GM12864 (cell line): ENCODE data around the gene TRRAP.

Experiments used
- DNase-seq: peaks from one replicate; pipeline ENCODE4 v3.0.0-alpha.2; 2011; ENCODE audit warnings: low read depth
- H3K4me3 ChIP-seq: 2 replicates; pipeline ENCODE4 v1.5.1; 2011; ENCODE audit warnings: mild to moderate bottlenecking, low read depth, low read length, control low read depth
- CTCF ChIP-seq: IDR thresholded peaks from 2 replicates; pipeline ENCODE4 v1.5.1; 2011; ENCODE audit warnings: low read depth, mild to moderate bottlenecking, moderate library complexity, low read length, control low read depth, inconsistent platforms; ENCODE audit errors: missing control alignments

Gene TRRAP

DNA sequence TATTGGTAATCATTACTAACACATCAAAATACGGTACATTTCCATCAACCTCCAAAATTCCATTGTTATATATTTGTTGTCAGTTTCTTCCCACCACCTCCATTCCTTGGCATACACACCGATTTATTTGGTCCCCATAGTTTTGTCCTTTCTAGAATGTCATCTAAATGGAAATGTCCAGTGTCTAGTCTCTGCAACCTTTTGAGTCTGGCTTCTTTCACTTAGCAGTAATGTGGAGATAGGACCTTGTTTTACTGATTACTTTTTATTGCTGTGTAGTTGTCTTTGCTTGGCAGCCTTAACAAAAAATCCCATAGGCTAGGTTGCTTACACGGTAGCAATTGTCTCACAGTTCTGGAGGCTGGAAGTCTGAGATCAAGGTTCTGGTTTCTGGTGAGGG lies 22.5 kb downstream of the TRRAP start:
- DNase-seq, result no peak
- TF ChIP-seq CTCF, result no peak
- H3K4me3 ChIP-seq, result no peak overlapping the region

DNA sequence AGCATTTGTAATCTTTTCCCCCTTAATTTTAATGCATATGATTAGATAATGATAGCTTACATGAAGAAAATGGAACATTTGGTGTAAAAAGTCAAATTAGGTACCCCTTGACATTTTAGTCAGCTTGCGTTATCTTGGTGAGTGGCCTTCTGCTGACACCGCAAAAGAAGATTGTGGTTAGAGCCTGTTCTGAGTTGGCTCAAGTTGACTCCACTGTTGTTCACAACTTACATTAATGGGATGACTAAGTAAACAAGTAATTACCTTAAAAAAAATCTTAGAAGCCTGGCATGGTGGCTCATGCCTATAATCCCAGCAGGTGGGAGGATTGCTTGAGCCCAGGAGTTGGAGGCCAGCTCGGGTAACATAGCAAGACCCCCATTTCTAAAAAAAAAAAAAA lies 24.2 kb downstream of the TRRAP start:
- no peak for TF ChIP-seq CTCF
- no peak for DNase-seq
- H3K4me3 ChIP-seq, result no peak overlapping the region

GRCh38 chr7:98903246-98903645 lies 24.9 kb downstream of the TRRAP start:
- DNase-seq, result no peak
- no peak for TF ChIP-seq CTCF
- no peak overlapping the region for H3K4me3 ChIP-seq

DNA sequence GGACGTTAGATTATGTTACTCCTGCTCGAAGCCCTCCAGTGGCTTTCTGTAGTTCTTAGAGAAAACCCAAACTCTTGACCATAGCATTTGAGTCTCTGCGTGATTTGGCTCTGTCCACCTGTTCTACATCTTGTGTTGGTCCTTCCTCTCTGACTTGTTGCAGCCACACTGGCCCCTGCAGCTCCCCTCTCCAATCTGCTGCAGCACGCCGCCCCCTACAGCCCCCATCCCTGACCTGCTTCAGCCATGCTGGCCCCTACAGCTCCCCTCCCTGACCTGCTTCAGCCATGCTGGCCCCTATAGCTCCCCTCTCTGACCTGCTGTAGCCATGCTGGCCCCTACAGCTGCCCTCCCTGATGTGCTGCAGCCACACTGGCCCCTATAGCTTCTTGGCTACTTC lies 29.2 kb downstream of the TRRAP start:
- no peak for TF ChIP-seq CTCF
- no peak for DNase-seq
- no peak overlapping the region for H3K4me3 ChIP-seq

DNA sequence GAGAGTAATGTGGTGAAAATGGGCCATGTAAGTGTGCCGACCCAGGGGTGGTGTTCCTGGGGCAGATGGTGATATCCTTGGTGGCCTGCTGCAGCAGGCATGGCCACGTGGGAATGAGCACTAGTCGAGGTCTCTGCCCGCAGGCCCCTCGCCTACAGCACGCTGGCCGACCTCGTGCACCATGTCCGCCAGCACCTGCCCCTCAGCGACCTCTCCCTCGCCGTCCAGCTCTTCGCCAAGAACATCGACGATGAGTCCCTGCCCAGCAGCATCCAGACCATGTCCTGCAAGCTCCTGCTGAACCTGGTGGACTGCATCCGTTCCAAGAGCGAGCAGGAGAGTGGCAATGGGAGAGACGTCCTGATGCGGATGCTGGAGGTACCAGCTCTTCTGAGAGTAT lies 30.3 kb downstream of the TRRAP start:
- no peak overlapping the region for H3K4me3 ChIP-seq
- TF ChIP-seq CTCF, result no peak

DNA sequence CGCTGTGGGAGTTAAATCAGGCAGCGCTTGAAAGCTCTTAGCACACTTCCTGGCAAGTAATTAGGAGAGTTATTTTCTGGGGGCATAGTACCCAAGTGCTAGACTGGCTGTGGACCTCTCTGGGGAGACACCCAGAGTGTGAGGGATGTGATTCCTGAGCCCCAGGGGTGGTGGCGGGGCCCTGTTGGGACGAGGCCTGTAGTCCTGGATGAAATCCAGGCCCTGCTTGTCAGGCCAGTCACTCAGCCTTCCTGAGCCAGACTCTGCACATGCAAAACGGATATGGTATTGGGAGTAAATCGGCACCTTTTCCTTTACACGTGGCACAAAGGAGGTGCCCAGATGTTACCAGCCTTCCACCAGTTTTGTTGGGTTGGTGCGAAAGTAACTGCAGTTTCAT lies 31.2 kb downstream of the TRRAP start:
- TF ChIP-seq CTCF, result no peak
- no peak for DNase-seq
- H3K4me3 ChIP-seq, result no peak overlapping the region

More for the DNA sequence above, 30.3 kb downstream of the TRRAP start:
- DNase-seq, result no peak

GRCh38 chr7:98910427-98910826 lies 32.1 kb downstream of the TRRAP start:
- no peak for DNase-seq
- no peak for TF ChIP-seq CTCF
- no peak overlapping the region for H3K4me3 ChIP-seq
